ENCODE measurements around the gene TSEN34. TPM values are rescaled to one million over a fixed set of nuclear protein-coding genes. Genes with fewer than 3 reads are reported as not detected.
A peak's percentile ranks its signal among the peaks of the same experiment; 100 is the strongest.

TSEN34 gene
- total RNA-seq, 1 donor from 2014 or later, result 38.6 TPM

GRCh38 chr19:54172471-54173358 is 18.4 kb upstream of the TSEN34 start, which contains the start of gene TMC4:
TSS of gene TMC4 (minus strand) at chr19:54173160. CDS start at chr19:54173117, 43 bp downstream.
- H3K9me3 Mint-ChIP-seq (ENCODE audit: low read depth), result no peaks in the 10 kb centered on the region
- H3K36me3 Mint-ChIP-seq (ENCODE audit: insufficient read depth), result peaks cover 5% of the 10 kb centered on the region
- H3K4me1 Mint-ChIP-seq (ENCODE audit: low read depth), result peaks cover 11% of the 10 kb centered on the region
- TF ChIP-seq CTCF (IDR thresholded peaks at IDR 0.05; ENCODE audit: unreplicated experiment), result peak; percentile 84
- H3K4me3 Mint-ChIP-seq (ENCODE audit: low read depth), result peak within 1 kb of the TSS; percentile 94
- peak; percentile 77 for DNase-seq (ENCODE audit: low spot score, unreplicated experiment)
- peak within 1 kb of the TSS; percentile 97 for H3K27ac Mint-ChIP-seq
- H3K27me3 Mint-ChIP-seq, result no peaks in the 10 kb centered on the region

- DNase-seq (ENCODE audit: low spot score, unreplicated experiment), result no peak
- Mint-ChIP-seq H3K4me3 (ENCODE audit: low read depth) (peak overlapping the region; percentile 94), H3K4me1 (ENCODE audit: low read depth) (peaks cover 11% of the 10 kb centered on the region), H3K36me3 (ENCODE audit: insufficient read depth) (peaks cover 8% of the 10 kb centered on the region), H3K27ac (peak overlapping the region; percentile 97), H3K27me3 (no peaks in the 10 kb centered on the region), H3K9me3 (ENCODE audit: low read depth) (no peaks in the 10 kb centered on the region)
- TF ChIP-seq CTCF (IDR thresholded peaks at IDR 0.05; ENCODE audit: unreplicated experiment), result no peak
Measured at GRCh38 chr19:54173359-54173699, 17.8 kb upstream of the TSEN34 start.

- TF ChIP-seq CTCF (IDR thresholded peaks at IDR 0.05; ENCODE audit: unreplicated experiment), result no peak
- no peak overlapping the region for H3K4me3 Mint-ChIP-seq (ENCODE audit: low read depth)
- H3K36me3 Mint-ChIP-seq (ENCODE audit: insufficient read depth), result peaks cover 12% of the 10 kb centered on the region
- H3K27me3 Mint-ChIP-seq, result no peaks in the 10 kb centered on the region
- H3K9me3 Mint-ChIP-seq (ENCODE audit: low read depth), result no peaks in the 10 kb centered on the region
- H3K4me1 Mint-ChIP-seq (ENCODE audit: low read depth), result peaks cover 11% of the 10 kb centered on the region
- DNase-seq (ENCODE audit: low spot score, unreplicated experiment), result no peak
- H3K27ac Mint-ChIP-seq, result peak overlapping the region; percentile 64
Measured at GRCh38 chr19:54173951-54174834, 16.9 kb upstream of the TSEN34 start.

GRCh38 chr19:54178581-54179261 is 12.4 kb upstream of the TSEN34 start:
- no peak overlapping the region for H3K27ac Mint-ChIP-seq
- no peaks in the 10 kb centered on the region for H3K27me3 Mint-ChIP-seq

More at GRCh38 chr19:54178581-54179261, 12.4 kb upstream of the TSEN34 start:
- H3K9me3 Mint-ChIP-seq (ENCODE audit: low read depth), result no peaks in the 10 kb centered on the region
- TF ChIP-seq CTCF (IDR thresholded peaks at IDR 0.05; ENCODE audit: unreplicated experiment), result no peak
- peaks cover 12% of the 10 kb centered on the region for H3K36me3 Mint-ChIP-seq (ENCODE audit: insufficient read depth)
- no peak for DNase-seq (ENCODE audit: low spot score, unreplicated experiment)
- H3K4me3 Mint-ChIP-seq (ENCODE audit: low read depth), result no peak overlapping the region
- H3K4me1 Mint-ChIP-seq (ENCODE audit: low read depth), result peaks cover 2% of the 10 kb centered on the region
